WI38 (cell line): Measurements from ENCODE around the gene STIM1.

ENCODE experiments used
- H3K4me3 ChIP-seq: 2 replicates; pipeline ENCODE4 v1.5.1; 2011; ENCODE audit warnings: low read depth, mild to moderate bottlenecking, control low read depth, low read length
- TF ChIP-seq, protein P1 (sequence below): IDR thresholded peaks from 2 replicates; pipeline ENCODE4 v1.5.1; 2012; ENCODE audit warnings: low read depth, mild to moderate bottlenecking, control low read depth, low read length

The STIM1 gene

DNA sequence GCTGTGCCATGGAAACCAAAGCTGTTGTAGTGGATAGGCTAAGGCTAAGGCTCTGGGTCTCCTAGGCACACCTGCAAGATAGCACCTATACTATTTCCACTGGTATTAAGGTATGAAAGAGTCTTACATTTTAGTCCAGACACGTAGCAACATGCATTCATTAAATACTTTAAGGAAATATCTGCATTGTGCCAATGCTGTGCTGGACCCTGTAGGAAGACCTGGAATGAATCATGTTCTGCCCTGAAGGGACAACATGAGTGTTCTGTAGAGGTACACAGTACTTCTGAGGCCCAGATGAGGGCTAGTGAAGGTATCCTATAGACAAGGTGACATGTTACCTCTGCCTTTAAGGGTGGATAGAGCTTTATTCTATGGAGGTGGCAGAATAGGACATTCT is 204.0 kb downstream of the STIM1 start:
- TF ChIP-seq, protein P1, sequence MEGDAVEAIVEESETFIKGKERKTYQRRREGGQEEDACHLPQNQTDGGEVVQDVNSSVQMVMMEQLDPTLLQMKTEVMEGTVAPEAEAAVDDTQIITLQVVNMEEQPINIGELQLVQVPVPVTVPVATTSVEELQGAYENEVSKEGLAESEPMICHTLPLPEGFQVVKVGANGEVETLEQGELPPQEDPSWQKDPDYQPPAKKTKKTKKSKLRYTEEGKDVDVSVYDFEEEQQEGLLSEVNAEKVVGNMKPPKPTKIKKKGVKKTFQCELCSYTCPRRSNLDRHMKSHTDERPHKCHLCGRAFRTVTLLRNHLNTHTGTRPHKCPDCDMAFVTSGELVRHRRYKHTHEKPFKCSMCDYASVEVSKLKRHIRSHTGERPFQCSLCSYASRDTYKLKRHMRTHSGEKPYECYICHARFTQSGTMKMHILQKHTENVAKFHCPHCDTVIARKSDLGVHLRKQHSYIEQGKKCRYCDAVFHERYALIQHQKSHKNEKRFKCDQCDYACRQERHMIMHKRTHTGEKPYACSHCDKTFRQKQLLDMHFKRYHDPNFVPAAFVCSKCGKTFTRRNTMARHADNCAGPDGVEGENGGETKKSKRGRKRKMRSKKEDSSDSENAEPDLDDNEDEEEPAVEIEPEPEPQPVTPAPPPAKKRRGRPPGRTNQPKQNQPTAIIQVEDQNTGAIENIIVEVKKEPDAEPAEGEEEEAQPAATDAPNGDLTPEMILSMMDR = no peak
- H3K4me3 ChIP-seq = no peak overlapping the region

DNA sequence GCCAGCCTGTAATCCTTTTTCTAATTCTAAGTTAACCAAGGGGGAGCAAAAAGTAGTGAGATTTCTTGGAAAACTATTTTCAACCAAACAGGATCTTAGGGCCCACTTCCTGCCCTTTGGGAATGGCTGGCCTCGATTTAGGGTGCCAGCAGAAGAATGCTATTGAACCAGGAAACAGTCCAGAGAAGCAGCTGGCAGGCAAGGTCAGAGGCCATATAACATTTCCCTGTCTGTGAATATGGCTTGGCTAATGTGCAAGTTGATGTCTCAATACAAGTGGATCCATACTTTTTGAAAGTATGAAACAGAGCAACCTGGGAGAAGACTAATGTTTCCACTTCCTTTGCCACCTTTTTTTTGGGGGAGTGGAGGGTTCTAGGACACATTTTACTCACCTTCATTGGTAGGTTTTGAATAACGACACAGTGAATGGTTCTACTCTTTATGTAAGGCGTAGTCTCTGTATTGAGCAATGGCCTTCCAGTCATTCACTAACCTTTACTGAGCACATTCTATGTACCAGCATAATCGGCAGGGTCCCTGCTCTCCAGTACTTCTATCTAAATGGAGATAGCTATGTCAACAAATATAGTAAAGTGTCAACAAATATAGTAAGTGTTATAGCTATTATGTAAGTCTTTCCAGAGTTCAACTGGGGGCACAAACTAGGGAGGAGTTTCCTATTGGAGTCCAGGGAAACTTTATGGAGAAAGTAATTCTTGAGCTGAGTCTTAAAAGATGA is 204.9 kb downstream of the STIM1 start:
- TF ChIP-seq, protein P1 = no peak

DNA sequence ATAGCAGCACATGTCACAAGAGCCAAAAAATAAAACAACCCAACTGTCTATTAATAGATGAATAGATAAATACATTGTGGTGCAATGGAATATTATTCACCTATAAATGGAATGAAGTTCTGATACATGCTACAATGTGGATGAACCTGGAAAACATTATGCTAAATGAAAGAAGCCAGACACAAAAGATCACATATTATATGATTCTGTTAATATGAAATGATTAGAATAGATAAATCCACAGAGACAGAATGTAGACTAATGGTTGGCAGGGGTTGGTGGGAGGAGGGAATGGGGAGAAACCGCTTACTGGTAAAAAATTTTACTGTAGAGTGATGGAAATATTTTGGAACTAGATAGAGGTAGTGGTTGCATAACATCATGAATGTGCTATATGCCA is 206.2 kb downstream of the STIM1 start:
- TF ChIP-seq, protein P1 = no peak
- no peak overlapping the region for H3K4me3 ChIP-seq

More for the DNA sequence above, 204.9 kb downstream of the STIM1 start:
- H3K4me3 ChIP-seq = no peak overlapping the region

DNA sequence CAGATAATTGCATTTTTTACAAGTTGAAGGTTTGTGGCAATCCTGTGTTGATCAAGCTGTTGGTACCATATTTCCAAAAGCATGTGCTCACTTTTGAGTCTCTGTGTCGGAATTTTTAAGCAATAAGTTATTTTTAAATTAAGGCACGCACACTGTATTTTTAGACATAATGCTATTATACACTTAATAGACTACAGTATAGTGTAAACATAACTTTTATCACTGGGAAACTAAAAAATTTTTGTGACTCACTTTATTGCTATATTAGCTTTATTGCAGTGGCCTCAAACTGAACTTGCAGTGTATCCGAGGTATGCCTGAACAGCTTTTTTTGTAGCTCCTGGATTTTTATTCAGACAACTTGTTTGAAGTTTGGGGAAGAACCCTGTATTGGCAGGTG is 207.9 kb downstream of the STIM1 start:
- TF ChIP-seq, protein P1 = no peak
- H3K4me3 ChIP-seq = no peak overlapping the region

DNA sequence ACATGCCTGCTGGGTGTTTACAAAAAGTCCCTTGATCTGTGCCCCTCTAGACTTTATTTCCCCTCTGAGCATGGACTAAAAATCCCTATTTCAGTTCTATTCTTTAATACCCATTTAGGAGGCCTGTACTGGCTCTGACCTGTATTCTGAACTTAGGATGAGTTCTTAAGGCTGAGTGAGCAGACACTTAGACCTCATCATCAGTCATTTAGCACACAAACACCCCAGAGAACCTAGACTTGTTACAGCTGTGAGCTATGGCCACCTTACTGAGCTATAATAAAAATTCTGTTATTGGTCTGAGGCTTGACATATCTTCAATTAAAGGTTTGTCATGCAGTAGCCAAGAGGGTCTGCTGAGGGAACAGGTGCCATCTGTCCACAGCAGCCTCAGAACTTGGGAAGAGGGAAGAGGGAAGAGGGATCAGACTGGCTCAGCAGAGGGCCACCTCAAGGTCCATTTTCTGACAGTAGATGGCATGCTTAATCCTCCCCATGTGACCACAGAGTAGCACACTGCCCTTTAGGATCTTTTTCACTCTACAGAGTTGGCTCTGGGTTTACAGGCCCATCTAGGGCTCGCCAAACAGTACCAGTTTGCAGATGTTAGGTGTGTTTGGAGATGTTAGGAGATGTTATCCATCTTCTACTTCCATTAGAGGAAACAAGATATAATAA is 209.0 kb downstream of the STIM1 start:
- TF ChIP-seq, protein P1 = no peak
- H3K4me3 ChIP-seq = no peak overlapping the region

DNA sequence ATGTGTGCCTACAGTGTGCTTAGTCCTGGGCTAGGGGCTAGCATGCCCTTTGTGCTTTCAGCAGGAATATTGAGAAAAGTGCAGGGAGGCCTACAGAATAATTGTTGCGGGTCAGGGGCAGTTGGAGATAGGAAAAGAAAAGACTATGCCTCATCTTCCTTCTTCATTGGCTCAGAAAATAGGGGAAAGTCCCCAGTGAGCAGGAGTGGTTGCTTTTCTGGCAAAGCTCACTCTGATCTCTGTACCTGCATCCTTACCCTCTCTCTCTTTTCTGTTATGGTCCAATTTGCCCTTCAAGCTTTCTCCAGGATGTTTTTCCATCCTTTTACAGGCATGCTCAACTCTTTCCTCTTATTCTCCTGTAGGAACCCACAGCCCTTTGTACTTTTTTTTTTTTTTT is 209.6 kb downstream of the STIM1 start:
- TF ChIP-seq, protein P1 = no peak

DNA sequence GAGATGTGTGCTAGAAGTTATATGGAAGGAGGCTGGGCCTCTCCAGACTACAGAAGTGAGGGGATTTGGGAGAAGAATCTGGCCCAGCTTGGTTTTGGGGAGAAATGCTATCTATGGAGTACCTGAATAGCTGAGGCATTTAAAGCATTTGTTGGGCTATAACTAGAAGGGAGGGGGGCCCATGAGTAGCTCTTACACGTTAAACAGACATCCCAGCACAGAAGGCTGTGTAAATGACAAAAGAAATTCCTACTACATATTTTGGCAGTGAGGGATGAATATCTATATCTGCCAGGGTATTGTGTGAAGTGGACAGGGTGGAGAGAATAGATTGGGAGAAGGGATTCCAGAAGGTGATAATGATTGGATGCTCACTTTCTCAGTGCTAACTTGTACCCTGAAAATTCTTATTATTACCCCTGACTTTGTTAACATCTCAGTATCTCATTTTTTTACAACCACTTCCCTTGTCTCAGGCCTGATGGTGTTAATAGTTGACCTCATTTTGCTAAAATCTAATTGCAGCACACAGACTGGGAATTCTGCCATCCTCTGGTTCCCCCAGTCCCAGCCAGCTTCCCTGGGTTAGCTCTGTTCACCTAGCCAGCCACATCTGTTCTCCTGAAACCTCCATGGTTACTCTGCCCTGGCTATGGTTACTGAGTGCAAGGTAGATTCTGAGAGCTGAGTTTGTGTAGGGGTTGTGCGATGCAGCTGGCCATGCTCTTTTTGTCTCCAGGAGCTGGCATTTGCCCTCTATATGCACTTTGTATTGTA is 210.3 kb downstream of the STIM1 start:
- H3K4me3 ChIP-seq = no peak overlapping the region
- TF ChIP-seq, protein P1 = no peak

More for the DNA sequence above, 209.6 kb downstream of the STIM1 start:
- no peak overlapping the region for H3K4me3 ChIP-seq
